GM18505 (cell line): ENCODE data around the gene ACVR1B.

ENCODE experiments used
- ATAC-seq: cut with Tn5 transposase; IDR thresholded peaks from one replicate; pipeline ENCODE4 v1.9.1; 2021; ENCODE audit not compliant: unreplicated experiment
- POLR2A ChIP-seq: IDR thresholded peaks from 4 replicates; pipeline ENCODE4 v1.6.1; 2011; ENCODE audit warnings: borderline replicate concordance; ENCODE audit not compliant: insufficient read depth, insufficient read length; ENCODE audit errors: extremely low read depth

ACVR1B gene

GRCh38 chr12:52010692-52011601 is 59.4 kb downstream of the ACVR1B start:
- no peak for TF ChIP-seq POLR2A
- ATAC-seq, result no peak

- TF ChIP-seq POLR2A, result no peak
- ATAC-seq, result no peak
These were observed 60.2 kb downstream of the ACVR1B start for GRCh38 chr12:52011602-52012214.

DNA sequence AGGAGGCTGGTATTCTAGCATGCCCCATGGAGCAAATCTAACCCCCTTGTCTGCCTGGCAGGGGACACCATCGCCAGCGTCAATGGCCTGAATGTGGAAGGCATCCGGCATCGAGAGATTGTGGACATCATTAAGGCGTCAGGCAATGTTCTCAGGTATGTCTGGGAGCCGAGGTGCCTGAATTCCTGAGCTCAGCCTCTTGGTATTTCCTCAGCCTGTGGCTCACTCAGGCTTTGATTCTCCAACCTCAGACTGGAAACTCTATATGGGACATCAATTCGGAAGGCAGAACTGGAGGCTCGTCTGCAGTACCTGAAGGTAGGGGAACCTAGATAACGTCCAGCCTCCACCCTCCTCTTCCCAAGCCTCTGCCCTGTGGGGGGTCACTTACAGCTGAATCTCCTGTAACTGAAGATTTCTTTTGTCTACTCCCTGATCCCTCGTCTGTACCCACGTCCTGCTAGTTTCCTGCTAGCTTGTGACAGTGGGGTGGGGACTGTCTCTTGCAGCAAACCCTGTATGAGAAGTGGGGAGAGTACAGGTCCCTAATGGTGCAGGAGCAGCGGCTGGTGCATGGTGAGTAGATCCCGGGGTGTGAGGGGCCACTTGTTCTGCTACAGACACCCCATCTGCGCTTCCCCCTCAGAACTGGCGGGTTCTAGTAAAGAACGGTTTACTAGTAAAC is 62.3 kb downstream of the ACVR1B start:
- ATAC-seq, result no peak
- TF ChIP-seq POLR2A, result no peak

DNA sequence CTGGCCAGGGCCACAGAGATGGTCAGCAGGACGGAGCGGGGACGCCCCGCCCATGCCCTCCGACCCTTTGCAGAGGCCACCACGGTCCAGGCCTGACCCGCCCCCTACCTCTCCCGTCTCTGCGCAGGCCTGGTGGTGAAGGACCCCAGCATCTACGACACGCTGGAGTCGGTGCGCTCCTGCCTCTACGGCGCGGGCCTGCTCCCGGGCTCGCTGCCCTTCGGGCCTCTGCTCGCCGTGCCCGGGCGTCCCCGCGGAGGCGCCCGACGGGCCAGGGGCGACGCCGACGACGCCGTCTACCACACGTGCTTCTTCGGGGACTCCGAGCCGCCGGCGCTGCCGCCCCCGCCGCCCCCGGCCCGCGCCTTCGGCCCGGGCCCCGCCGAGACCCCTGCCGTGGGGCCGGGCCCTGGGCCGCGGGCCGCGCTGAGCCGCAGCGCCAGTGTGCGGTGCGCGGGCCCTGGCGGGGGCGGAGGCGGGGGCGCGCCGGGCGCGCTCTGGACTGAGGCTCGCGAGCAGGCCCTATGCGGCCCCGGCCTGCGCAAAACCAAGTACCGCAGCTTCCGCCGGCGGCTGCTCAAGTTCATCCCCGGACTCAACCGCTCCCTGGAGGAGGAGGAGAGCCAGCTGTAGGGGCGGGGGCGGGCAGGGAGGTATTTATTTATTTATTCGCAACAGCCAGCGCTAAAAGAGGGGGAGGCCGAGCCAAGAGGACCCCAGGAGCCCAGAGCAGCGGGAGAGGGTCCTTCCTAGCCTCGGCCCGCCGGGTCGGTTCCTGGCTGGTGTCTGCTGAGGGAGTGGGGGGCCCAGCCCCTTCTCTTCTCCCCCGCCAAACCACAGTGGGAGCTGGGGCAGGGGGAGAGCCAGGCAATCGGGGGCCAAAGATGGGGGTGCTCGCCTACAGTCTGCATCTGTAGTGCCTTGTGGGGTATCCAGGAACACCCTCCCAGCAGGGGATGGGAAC is 63.4 kb downstream of the ACVR1B start:
- no peak for ATAC-seq

DNA sequence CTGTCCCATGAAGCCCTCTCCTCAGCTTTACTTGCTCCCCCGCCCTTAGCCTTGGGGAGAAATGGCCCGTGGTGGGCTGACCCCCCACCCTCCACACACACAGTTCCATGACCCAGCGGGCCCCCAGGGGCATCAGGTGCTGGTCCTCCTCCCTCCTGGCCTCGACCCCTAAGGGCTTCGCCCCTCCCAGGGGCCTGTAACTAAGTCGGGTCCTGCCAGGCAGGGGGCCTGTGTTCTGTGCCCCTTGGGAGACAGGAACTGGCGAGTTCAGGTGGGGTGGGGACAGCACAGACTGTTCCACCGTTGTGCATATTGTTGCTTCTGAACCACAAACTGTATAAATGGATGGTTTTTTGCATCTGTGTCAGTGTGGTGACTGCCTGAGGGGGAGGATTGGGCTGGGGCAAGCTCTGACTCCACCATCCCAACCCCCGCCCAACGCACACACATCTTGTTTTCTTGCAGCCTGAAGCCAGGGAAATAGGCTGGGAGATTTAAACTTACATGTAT is 64.1 kb downstream of the ACVR1B start:
- ATAC-seq, result no peak
- no peak for TF ChIP-seq POLR2A

More for the DNA sequence above, 63.4 kb downstream of the ACVR1B start:
- no peak for TF ChIP-seq POLR2A

- no peak for TF ChIP-seq POLR2A
These were observed 67.1 kb downstream of the ACVR1B start for GRCh38 chr12:52018433-52019112.

DNA sequence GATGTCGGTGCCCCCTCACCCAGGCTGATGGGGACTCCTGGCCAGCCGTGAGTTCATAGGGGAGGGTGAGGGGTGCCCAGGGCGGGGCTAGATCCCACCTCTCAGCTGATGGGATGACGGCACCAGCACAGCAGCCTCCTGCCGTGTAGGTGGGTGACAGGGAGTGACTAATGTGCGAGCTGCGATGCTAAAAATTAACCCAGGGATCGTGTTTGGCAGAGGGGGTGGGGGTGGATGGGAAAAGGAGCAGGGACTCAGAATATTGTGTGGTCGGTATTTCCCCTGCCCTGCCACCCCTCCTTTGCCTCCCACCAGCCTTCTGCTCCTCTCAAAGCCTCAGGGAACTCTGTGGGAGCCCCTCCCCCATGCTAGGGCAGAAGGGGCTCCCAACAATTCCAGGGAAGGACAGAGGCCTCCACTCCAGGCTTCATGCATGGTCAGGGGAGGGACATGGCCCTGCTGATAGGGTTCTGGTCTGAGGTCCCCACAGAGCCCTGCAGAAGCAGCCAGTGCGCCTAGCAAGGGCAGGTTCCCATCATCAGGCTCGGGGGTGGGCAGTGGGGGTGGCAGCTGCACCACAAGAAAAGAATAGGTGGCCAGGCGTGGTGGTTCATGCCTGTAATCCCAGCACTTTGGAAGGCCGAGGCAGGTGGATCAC is 67.7 kb downstream of the ACVR1B start:
- TF ChIP-seq POLR2A, result no peak

More at GRCh38 chr12:52018433-52019112, 67.1 kb downstream of the ACVR1B start:
- no peak for ATAC-seq

GRCh38 chr12:52020539-52021336 is 69.2 kb downstream of the ACVR1B start:
- no peak for ATAC-seq
- no peak for TF ChIP-seq POLR2A

More for the DNA sequence above, 67.7 kb downstream of the ACVR1B start:
- no peak for ATAC-seq

- peak; percentile 12 for ATAC-seq
- no peak for TF ChIP-seq POLR2A
These were observed 71.3 kb downstream of the ACVR1B start for GRCh38 chr12:52022841-52023181.

- ATAC-seq, result peak; percentile 50
- TF ChIP-seq POLR2A, result no peak
These were observed 71.9 kb downstream of the ACVR1B start for GRCh38 chr12:52023182-52023975.
